IPS-18a (cell line): Measurements from ENCODE around the gene FMO1.

ENCODE experiments used
- H3K27ac ChIP-seq: one replicate; pipeline ENCODE4 v1.5.1; 2013; ENCODE audit warnings: low read length
- H3K27me3 ChIP-seq: one replicate; pipeline ENCODE4 v1.6.1; 2013; ENCODE audit warnings: mild to moderate bottlenecking, low read length; ENCODE audit not compliant: control insufficient read depth, insufficient read depth
- H3K36me3 ChIP-seq: one replicate; pipeline ENCODE4 v1.6.1; 2013; ENCODE audit warnings: low read depth, low read length; ENCODE audit not compliant: control insufficient read depth
- H3K4me1 ChIP-seq: one replicate; pipeline ENCODE4 v1.6.1; 2013; ENCODE audit warnings: low read depth, low read length; ENCODE audit not compliant: control insufficient read depth
- H3K4me3 ChIP-seq: one replicate; pipeline ENCODE4 v1.5.1; 2013; ENCODE audit warnings: low read length
- H3K9ac ChIP-seq: one replicate; pipeline ENCODE4 v1.6.1; 2013; ENCODE audit warnings: mild to moderate bottlenecking, low read length, moderate library complexity
- H3K9me3 ChIP-seq: one replicate; pipeline ENCODE4 v1.6.1; 2013; ENCODE audit warnings: low read depth, low read length; ENCODE audit not compliant: control insufficient read depth

FMO1 gene

DNA sequence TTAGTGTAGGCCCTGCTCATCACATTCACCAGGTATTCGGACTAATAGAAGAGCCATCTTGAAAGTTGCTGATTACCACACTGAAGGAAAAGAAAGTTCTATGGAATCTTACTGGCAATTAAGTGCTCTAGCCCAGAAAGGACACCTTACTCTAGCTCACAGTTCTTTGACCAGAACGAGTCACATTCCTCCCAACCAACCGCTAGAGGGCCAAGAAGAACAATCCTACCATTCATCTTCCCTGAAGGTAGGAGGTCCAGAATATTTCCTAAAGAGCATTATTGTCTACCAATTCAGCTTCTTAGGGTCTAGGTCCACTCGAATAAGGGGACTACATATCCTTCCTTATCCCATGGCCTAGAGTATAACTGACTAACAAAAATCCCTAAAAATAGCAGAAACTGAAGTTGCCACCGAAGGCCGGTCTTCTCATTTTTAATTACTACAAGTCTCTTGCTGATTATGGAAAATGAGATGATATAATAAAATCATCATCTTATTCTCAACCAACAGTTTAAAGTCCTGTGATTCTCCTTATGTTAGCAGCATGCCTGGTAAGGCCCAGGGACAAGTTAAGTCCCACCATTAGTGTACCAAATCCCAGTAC lies 2.7 kb upstream of the FMO1 start:
- no peaks in the 10 kb centered on the region for H3K9me3 ChIP-seq
- no peak overlapping the region for H3K9ac ChIP-seq
- H3K27ac ChIP-seq, result no peak overlapping the region
- H3K36me3 ChIP-seq, result no peaks in the 10 kb centered on the region
- no peaks in the 10 kb centered on the region for H3K4me1 ChIP-seq
- no peaks in the 10 kb centered on the region for H3K27me3 ChIP-seq
- no peak overlapping the region for H3K4me3 ChIP-seq

GRCh38 chr1:171247501-171247900 lies 793 bp upstream of the FMO1 start:
- H3K4me3 ChIP-seq, result no peak overlapping the region
- H3K4me1 ChIP-seq, result no peaks in the 10 kb centered on the region
- no peak overlapping the region for H3K27ac ChIP-seq
- H3K36me3 ChIP-seq, result no peaks in the 10 kb centered on the region
- no peak overlapping the region for H3K9ac ChIP-seq
- H3K9me3 ChIP-seq, result no peaks in the 10 kb centered on the region
- no peaks in the 10 kb centered on the region for H3K27me3 ChIP-seq

DNA sequence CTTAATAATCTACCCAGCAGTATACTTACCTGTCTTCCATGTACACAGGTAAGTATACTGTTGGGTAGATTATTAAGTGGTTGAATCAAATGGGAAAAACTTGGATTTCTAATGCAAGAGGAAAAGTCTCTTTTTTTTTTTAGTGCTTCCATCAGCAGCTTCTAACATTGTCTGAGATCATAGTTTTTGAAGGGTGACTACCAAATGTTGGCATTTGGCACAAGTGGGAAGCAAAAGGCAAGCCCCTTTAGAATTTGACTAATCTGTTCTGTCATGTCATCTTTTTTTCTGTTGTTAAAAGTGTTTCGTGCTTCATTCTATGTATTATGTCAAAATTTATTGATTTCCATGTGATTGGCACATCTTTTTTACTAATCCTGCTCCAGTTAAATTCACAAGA lies 547 bp downstream of the FMO1 start:
- Histone ChIP-seq H3K9me3 (no peaks in the 10 kb centered on the region), H3K4me3 (no peak overlapping the region)

GRCh38 chr1:171250263-171250662 lies 2.0 kb downstream of the FMO1 start:
- no peak overlapping the region for H3K9ac ChIP-seq
- H3K36me3 ChIP-seq, result no peaks in the 10 kb centered on the region
- no peaks in the 10 kb centered on the region for H3K9me3 ChIP-seq
- H3K27ac ChIP-seq, result no peak overlapping the region
- no peak overlapping the region for H3K4me3 ChIP-seq
- no peaks in the 10 kb centered on the region for H3K27me3 ChIP-seq
- H3K4me1 ChIP-seq, result no peaks in the 10 kb centered on the region

More for the DNA sequence above, 547 bp downstream of the FMO1 start:
- Histone ChIP-seq H3K4me1 (no peaks in the 10 kb centered on the region), H3K36me3 (no peaks in the 10 kb centered on the region), H3K9ac (no peak overlapping the region), H3K27me3 (no peaks in the 10 kb centered on the region), H3K27ac (no peak overlapping the region)

- no peaks in the 10 kb centered on the region for H3K27me3 ChIP-seq
- no peaks in the 10 kb centered on the region for H3K9me3 ChIP-seq
- H3K4me1 ChIP-seq, result peaks cover 4% of the 10 kb centered on the region
- H3K36me3 ChIP-seq, result no peaks in the 10 kb centered on the region
- no peak overlapping the region for H3K27ac ChIP-seq
- H3K9ac ChIP-seq, result peak overlapping the region; percentile 13
- H3K4me3 ChIP-seq, result peak overlapping the region; percentile 61
Observed at GRCh38 chr1:171251042-171251951, 3.0 kb downstream of the FMO1 start.

DNA sequence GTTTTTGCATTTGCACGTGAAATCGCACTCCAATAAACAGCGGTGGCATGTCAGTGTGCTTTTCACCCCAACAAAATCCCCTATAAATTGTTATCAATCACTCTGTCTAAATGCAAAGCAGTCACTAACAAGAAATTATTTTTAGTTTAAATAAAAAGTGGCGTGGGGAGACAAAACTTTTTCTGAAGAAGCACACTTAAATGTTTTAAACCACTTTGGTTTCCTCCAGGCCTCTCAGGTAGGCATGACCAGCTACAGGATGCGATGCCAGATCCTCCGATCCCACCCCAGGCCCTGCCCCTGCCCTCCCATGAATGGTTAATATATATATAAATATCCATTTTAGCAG lies 3.6 kb downstream of the FMO1 start:
- no peak overlapping the region for H3K9ac ChIP-seq
- H3K9me3 ChIP-seq, result no peaks in the 10 kb centered on the region
- no peaks in the 10 kb centered on the region for H3K27me3 ChIP-seq
- H3K4me1 ChIP-seq, result peaks cover 4% of the 10 kb centered on the region
- no peaks in the 10 kb centered on the region for H3K36me3 ChIP-seq
- H3K27ac ChIP-seq, result no peak overlapping the region
- H3K4me3 ChIP-seq, result peak overlapping the region; percentile 61

- H3K4me1 ChIP-seq, result peaks cover 4% of the 10 kb centered on the region
- no peaks in the 10 kb centered on the region for H3K9me3 ChIP-seq
- no peak overlapping the region for H3K27ac ChIP-seq
- no peaks in the 10 kb centered on the region for H3K36me3 ChIP-seq
- H3K27me3 ChIP-seq, result no peaks in the 10 kb centered on the region
- no peak overlapping the region for H3K4me3 ChIP-seq
- no peak overlapping the region for H3K9ac ChIP-seq
Observed at GRCh38 chr1:171252482-171252881, 4.2 kb downstream of the FMO1 start.

- H3K27me3 ChIP-seq, result no peaks in the 10 kb centered on the region
- H3K4me1 ChIP-seq, result peaks cover 20% of the 10 kb centered on the region
- H3K27ac ChIP-seq, result no peak overlapping the region
- no peaks in the 10 kb centered on the region for H3K9me3 ChIP-seq
- no peak overlapping the region for H3K9ac ChIP-seq
- H3K4me3 ChIP-seq, result no peak overlapping the region
- H3K36me3 ChIP-seq, result no peaks in the 10 kb centered on the region
Observed at GRCh38 chr1:171254859-171255258, 6.6 kb downstream of the FMO1 start.

- Histone ChIP-seq H3K27ac (no peak overlapping the region), H3K27me3 (no peaks in the 10 kb centered on the region), H3K4me1 (peaks cover 20% of the 10 kb centered on the region)
Observed at GRCh38 chr1:171256940-171257606, 8.8 kb downstream of the FMO1 start.

GRCh38 chr1:171257607-171258076 lies 9.3 kb downstream of the FMO1 start:
- Histone ChIP-seq H3K4me3 (no peak overlapping the region), H3K9me3 (no peaks in the 10 kb centered on the region), H3K4me1 (peaks cover 20% of the 10 kb centered on the region), H3K9ac (no peak overlapping the region), H3K27ac (no peak overlapping the region), H3K27me3 (no peaks in the 10 kb centered on the region), H3K36me3 (no peaks in the 10 kb centered on the region)

More at GRCh38 chr1:171256940-171257606, 8.8 kb downstream of the FMO1 start:
- H3K9ac ChIP-seq, result no peak overlapping the region
- H3K36me3 ChIP-seq, result no peaks in the 10 kb centered on the region
- no peak overlapping the region for H3K4me3 ChIP-seq
- H3K9me3 ChIP-seq, result no peaks in the 10 kb centered on the region

GRCh38 chr1:171258429-171258828 lies 10.1 kb downstream of the FMO1 start:
- H3K4me1 ChIP-seq, result peaks cover 20% of the 10 kb centered on the region
- H3K27me3 ChIP-seq, result no peaks in the 10 kb centered on the region
- no peaks in the 10 kb centered on the region for H3K36me3 ChIP-seq
- no peak overlapping the region for H3K9ac ChIP-seq
- no peaks in the 10 kb centered on the region for H3K9me3 ChIP-seq
- no peak overlapping the region for H3K4me3 ChIP-seq
- H3K27ac ChIP-seq, result no peak overlapping the region
